GM15510 (cell line): Measurements from ENCODE around the gene CTNNAL1.

Experiments used
- POLR2A ChIP-seq: IDR thresholded peaks from 3 replicates; pipeline ENCODE4 v1.6.1; 2011; ENCODE audit warnings: borderline replicate concordance; ENCODE audit not compliant: insufficient read length; ENCODE audit errors: extremely low read depth

Gene CTNNAL1

GRCh38 chr9:109035684-109036423 is 22.6 kb upstream of the CTNNAL1 start:
- no peak for TF ChIP-seq POLR2A

GRCh38 chr9:109033941-109034700 is 20.8 kb upstream of the CTNNAL1 start:
- TF ChIP-seq POLR2A = no peak

- no peak for TF ChIP-seq POLR2A
These were observed 17.9 kb upstream of the CTNNAL1 start for GRCh38 chr9:109031241-109031640.

GRCh38 chr9:109030426-109030825 is 17.1 kb upstream of the CTNNAL1 start:
- TF ChIP-seq POLR2A = no peak

- no peak for TF ChIP-seq POLR2A
These were observed 15.2 kb upstream of the CTNNAL1 start for GRCh38 chr9:109028457-109028856.

GRCh38 chr9:109027176-109027575 is 13.9 kb upstream of the CTNNAL1 start:
- no peak for TF ChIP-seq POLR2A

GRCh38 chr9:109026306-109026705 is 13.0 kb upstream of the CTNNAL1 start:
- no peak for TF ChIP-seq POLR2A

- TF ChIP-seq POLR2A = no peak
These were observed 9.6 kb upstream of the CTNNAL1 start for GRCh38 chr9:109022873-109023272.

GRCh38 chr9:109020581-109021511 is 7.5 kb upstream of the CTNNAL1 start:
- TF ChIP-seq POLR2A = no peak

GRCh38 chr9:109020113-109020512 is 6.8 kb upstream of the CTNNAL1 start:
- no peak for TF ChIP-seq POLR2A

GRCh38 chr9:109019420-109019819 is 6.1 kb upstream of the CTNNAL1 start:
- no peak for TF ChIP-seq POLR2A

- no peak for TF ChIP-seq POLR2A
These were observed 4.2 kb upstream of the CTNNAL1 start for GRCh38 chr9:109017493-109017892.

- no peak for TF ChIP-seq POLR2A
These were observed 3.8 kb upstream of the CTNNAL1 start for GRCh38 chr9:109017061-109017460.

GRCh38 chr9:109016132-109016531 is 2.8 kb upstream of the CTNNAL1 start:
- no peak for TF ChIP-seq POLR2A

- no peak for TF ChIP-seq POLR2A
These were observed 1.4 kb upstream of the CTNNAL1 start for GRCh38 chr9:109014608-109015280.
